Cerebellar cortex (tissue), 1 donor: ENCODE measurements around the gene FPR3.
"Not testable (repeated sequence)": the region's sequence is repeated elsewhere in the genome, so short reads cannot be mapped to it uniquely, and the experiment has no call there.

Experiments
- DNase-seq: peaks from one replicate; pipeline ENCODE4 v3.0.0-alpha.2; 2015; ENCODE audit warnings: low spot score

FPR3 gene

DNA sequence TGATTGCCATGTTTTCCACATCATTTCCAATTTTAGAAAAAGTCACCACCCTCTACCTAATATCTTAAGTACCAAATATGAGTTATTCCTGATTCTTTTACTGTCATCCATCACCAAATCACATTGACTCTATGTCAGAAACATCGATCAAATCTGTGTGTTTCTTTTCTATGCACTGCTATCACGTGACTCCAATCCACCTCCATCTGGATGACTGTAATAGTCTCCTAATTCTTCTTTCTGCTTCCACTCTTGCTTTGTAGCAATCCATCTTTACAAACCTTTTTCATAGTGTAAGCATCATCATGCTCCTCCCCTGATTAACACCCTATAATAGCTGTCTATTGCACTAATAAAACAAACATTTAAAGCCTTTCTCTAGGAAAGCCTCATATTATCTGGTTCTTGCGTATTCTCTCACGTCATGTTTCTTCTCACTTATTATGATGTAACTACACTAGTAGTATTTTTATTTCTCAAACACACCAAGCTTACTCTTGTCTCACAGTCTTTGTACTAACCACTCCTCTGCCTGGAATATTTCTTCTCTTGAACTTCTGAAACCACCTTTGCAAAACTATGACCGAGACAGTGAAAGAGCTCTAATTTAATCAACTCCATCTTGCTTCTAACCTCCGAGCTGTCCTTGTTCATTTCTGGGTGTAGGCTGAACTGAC lies 10.7 kb upstream of the FPR3 start:
- DNase-seq, result no peak

DNA sequence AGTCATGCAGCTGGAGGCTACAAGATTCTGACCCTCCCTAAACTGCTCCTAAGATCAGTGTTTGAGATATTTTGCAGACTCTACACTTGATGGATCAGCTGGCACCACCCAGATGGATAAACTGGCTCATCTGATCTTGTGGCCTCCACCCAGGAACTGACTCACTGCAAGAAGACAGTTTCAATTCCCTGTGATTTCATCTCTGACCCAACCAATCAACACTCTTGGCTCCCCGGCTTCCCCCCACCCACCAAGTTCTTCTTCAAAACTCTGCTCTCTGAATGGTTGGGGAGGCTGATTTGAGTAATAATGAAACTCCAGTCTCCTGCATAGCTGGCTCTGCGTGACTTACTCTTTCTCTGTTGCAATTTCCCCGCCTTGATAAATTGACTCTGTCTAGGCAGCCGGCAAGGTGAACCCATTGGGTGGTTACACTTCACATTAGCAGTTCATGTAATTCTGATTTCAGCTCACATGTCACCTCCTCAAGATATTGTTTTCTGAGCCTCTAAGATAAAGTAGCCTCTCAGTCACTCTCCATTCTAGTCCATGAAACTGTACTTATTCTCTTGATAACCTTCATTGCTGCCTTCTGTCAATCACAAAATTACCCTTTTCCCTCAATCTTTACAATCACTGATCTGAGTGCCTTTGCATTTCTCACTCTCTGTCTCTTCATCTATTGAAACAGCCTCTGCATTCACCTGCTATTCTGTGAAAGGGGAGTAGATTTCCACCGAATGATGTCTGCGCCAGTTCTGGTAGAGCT lies 9.9 kb upstream of the FPR3 start:
- DNase-seq, result no peak

DNA sequence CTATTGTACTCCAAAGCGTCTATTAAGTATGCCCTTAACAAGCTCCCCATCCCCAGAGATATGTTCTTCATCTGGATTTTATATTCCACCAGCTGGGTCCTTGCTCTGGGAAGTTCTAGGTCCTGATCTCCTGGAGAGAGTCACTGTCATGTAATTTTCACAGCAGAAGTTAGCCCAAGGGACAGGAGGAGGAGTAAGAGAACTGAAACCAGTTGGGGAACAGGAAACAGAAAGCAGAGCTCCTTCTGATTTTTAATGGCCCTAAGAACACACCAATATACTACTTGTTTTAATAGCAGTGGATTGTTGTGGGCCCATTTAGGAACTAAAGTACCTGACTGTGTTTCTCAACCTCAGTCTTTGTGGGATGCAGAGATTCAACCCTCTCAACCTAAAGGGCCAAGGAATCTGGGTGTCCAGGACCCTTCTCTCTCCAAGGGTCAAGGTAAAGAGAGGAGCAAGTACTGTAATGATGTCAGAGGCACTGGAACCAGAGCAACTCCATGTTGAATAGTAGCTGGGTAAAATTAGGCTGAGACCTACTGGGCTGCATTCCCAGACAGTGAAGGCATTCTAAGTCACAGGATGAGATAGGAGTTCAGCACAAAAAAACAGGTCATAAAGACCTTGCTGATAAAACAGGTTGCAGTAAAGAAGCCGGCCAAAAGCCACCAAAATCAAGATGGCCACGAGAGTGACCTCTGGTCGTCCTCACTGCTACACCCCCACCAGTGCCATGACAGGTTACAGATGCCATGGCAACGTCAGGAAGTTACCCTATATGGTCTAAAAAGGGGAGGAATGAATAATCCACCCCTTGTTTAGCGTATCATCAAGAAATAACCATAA lies 8.1 kb upstream of the FPR3 start:
- no peak for DNase-seq

DNA sequence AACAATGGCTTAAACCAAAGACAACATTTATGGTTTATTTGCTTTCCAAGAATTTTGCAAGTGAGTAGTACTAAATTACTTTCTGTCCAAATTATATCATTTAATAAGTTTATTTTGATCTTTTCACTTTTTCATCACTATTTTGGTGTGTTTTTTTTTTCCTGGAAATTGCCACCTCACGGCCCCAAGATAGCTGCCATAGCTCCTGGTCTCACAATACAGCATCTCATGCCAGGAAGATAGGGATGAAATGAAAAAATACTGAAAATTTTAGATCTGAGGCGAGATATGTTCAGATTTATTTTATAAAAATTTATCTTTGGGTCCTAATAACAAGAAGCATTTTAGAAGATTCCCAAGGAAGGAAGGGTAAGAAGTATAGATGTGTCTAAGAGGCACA lies 6.9 kb upstream of the FPR3 start:
- DNase-seq, result no peak

DNA sequence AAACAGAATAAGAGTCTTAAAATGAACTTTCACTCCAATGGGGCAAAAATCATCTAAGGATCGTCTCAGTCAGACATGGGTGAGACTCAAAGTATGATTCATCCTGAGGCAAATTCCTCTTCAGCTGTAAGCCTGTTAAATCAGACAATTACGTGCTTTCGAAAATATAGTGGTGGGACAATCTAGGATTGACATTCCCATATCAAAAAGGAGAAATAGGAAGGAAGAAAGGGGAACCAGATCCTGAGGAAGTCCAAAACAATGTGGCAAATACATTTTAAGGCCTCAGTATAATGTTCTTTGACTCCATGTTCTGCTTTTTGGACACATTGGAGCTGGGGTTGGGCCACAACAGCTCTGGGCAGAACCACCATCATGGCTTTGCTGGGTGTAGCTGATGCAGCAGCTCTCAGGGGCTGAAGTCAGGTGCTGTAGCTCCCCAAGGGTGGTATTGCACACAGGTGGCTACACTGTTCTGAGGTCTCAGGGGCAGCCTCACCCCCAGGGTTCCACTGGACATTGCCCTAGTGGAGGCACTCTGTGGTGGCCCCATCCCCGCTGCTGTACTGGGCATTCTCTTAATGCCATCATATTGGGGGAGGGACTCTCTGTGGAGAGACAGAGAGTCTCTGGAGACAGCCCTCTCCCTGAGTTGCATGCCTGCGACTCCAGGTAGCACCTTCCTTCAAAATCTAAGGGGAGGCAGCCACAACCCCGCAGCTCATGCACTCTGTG lies 5.7 kb upstream of the FPR3 start:
- no peak for DNase-seq

DNA sequence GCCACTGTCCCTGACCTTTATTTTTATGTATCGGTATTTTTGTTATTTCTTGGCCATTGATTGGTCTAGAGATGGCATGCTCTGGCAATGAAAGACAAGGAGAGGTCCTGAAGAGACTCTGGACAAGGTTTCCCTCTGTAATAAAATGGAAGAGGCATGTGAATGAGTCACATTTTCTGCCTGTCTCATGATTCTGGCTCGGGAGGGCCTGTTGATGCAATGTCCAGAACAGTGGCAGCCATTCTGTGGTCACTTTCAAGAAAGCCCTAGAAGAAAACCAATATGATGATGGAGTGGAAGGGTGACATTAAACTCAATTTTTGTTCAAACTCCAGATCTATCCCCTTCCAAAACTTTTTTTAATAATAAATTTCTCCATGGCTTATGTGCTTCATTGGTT lies 2.0 kb upstream of the FPR3 start:
- no peak for DNase-seq

DNA sequence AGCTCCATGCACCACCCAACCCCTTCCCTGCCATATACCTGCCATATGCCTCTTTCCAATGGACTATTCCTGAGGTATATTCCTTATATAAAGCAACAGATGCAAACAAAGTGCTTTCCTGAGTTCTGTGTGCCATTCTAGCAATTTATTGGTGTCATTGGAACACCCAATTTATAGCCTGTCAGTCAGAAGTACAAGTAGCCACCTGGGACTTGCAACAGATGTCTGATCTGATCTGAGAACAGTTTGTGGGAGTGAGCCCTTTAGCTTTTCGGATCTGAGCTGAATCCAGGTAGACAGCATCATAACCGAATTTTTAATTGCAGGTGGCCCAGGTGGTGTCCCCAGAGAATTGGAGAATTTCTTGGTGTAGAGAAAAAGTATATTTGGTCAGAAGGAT lies 963 bp upstream of the FPR3 start:
- DNase-seq, result no peak

- DNase-seq, result no peak
Observed at GRCh38 chr19:51796195-51796679, 1.3 kb downstream of the FPR3 start.

DNA sequence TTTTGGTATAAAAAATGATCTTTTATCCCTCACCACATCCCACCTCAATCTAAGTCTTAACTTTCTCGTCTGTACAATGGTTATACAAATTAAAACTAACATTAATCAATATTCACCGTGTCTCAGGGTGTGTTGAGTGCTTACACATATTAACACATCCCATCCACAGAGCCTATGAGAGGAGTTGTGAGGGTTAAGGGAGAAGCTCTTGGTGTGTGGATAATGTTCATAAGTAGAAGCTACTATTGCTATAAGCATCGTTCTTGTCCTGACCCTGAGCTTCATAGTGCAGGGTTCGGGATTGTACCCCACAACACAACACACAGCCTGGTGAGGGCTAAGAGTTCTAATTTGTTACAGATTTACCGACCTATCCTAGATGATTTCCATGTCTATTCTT lies 2.5 kb downstream of the FPR3 start:
- DNase-seq, result no peak

DNA sequence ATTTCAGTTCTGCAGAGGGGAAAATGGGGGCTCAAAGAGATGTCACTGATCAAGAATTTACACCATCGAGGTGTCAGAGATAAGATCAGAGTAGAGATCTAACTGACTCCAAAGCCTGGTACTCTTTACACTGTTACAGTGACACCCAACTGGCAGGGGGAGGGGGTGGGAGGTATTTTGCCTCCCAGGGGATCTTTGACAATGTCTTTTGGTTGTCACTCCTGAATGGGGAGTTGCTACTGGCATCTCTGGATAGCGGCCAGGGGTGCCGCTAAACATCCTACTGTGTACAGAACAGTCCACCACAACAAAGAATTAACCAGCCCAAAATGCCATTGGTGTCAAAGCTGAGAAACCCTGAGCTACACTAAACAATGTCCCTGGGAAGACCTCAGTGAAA lies 3.1 kb downstream of the FPR3 start:
- no peak for DNase-seq

- DNase-seq, result no peak
Observed at GRCh38 chr19:51799034-51799773, 4.2 kb downstream of the FPR3 start.

DNA sequence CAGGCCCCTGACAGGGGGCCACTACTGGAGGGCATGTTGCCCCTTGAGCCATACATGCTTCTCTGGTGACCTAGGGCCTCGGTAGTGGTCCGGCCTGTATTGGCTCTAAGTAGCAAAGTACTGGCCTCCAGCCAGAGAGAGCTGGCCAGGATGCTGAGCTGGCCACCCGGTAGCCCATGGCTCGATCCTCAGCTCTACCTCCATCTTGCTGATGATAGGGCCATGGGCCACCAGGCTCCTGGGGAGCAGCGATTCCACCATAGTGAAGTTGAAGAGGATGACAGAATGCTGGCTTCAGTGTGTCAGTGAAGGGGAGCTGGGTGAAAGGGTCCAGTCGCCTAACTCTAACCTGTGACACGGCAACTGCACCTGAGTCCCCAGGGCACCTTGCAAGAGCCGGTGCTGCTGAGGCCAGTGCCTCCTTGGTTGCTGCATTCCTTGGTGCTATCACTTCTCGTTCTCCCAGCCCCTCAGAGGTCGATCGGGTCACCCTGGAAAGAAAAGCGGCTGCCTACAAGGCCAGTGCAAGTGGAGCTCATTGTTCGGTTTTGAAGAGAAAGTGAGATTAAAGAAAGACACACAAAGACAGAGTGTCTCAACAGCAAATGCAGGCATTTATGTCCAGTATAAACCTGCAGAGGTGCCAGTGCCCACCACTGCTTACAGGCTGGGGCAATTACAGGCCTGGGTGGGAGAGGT lies 5.0 kb downstream of the FPR3 start:
- DNase-seq, result no peak

- no peak for DNase-seq
Observed at GRCh38 chr19:51800473-51801244, 5.7 kb downstream of the FPR3 start.

- DNase-seq, result no peak
Observed at GRCh38 chr19:51802775-51803174, 7.8 kb downstream of the FPR3 start.

- DNase-seq, result no peak
Observed at GRCh38 chr19:51803519-51803918, 8.6 kb downstream of the FPR3 start.

- DNase-seq, result no peak
Observed at GRCh38 chr19:51803967-51804366, 9.0 kb downstream of the FPR3 start.

- not testable (repeated sequence) for DNase-seq
Observed at GRCh38 chr19:51804789-51805188, 9.8 kb downstream of the FPR3 start.

GRCh38 chr19:51805396-51805795 lies 10.4 kb downstream of the FPR3 start:
- DNase-seq, result not testable (repeated sequence)

DNA sequence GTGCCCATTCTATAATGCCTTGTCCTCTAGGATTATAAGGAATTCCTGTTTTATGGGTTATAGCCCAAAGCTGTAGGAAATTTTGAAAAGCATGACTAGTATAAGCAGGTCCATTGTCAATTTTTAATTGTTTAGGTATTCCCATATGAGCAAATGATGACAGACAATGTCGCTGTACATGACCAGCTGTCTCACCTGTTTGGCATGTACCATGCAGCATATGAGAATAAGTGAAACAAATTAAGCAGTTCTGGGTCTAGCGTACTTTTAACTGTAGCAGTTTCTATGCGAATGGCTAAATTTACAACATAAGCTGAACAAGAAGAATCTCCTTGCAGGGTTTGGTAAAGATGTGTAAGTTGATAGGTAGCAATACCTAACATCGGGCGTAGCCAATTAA lies 11.6 kb downstream of the FPR3 start:
- not testable (repeated sequence) for DNase-seq
